ENCODE results near the gene IFI44.

IFI44 gene

GRCh38 chr1:78712467-78713051 lies 62.9 kb downstream of the IFI44 start:
- no peak for DNase-seq

DNA sequence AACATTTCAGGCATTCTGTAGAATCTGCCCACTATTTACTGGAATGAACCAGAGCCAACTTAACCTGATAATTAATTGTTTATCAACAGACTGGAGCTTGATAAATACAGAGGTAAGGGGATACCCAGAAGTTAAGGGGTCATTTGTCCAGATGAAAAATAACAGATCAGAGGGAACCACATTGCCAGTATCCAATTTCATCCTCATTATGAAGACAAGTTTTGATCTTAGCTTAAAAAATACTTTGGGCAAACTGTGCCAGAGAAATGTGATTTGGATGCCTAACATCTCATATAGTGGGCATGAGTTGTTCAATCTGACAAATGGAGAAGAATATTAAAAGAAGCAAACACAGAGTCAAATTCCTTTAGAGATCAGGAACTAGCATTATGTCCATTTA lies 63.7 kb downstream of the IFI44 start:
- no peak for DNase-seq
